Ammon's horn (tissue), 1 donor: Measurements from ENCODE around the gene NTNG2.

Experiments used
- DNase-seq: peaks from one replicate; pipeline ENCODE4 v3.0.0-alpha.2; 2016; ENCODE audit warnings: low spot score

NTNG2 gene

DNA sequence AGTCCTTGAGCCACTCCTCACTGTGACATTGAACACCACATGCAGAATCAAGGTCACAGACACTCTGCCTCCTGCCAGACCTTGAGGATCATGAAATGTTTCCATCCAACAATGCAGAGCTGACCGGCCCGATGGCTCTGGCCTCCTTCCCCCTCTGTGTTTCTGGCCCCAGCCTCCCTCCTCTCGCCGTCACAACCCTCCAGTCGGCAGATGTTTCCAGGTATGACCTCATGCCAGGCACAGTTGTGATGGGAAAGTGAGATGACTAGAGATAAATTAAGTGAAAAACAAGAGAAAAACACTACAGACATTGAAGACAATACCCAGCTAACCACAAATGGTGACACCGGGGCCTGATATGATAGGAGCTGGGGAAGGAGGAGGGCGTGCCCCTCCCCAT, 9.8 kb downstream of the NTNG2 start:
- no peak for DNase-seq

DNA sequence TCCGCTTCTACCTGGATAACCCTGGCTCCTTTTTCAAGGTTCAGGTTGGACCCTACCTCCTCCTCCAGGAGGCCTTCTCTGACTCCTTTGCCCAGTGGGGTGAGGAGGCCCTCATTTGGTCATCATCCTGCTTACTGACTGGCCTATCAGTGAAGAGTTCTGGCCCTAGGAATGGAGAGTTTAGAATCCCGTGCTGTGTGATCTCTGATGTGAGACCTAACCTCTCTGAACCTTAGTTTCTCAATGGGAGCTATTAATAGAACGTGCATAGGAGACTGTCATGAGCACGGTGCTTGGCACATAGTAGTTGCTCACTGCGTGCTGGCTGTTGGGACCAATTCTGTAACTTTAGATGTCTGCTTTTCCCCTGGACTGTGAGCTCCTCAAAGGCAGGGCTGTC, 10.3 kb downstream of the NTNG2 start:
- no peak for DNase-seq

DNA sequence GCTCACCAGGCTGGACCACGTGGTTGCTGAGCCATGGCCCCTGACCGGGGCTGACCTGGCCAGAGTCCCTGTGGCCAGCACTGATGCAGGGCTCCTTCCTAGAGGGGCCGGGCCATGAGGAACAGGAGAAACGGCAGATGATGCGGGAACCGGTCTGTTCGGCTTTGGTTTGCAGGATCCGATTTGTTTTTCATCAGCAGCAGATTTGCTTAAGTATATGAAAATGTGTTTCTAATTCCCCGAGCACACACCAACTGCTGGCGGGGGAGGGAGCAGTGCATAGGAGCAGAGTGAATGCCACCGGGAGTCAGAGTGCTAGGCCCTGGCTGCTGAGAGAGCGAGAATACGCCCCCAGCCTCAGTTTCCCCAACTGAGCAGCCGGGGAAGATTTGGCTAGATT, 13.6 kb downstream of the NTNG2 start:
- no peak for DNase-seq

DNA sequence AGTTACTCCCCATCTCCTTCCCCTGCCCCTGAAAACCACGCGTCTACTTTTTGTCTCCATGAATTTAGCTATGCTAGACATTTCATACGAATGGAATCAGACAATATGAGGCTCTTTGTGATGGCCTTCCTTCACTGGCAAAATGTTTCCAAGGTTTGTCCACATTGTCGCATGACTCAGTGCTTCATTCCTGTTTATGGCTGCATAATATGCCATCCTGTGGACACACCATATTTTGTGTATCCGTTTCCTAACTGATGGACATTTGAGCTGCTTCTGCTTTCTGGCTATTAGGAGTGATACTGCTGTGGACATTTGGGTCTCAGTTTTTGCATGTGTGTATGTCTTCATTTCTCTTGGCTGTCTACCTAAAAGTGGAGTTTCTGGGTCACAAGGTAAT, 14.5 kb downstream of the NTNG2 start:
- DNase-seq = no peak

DNA sequence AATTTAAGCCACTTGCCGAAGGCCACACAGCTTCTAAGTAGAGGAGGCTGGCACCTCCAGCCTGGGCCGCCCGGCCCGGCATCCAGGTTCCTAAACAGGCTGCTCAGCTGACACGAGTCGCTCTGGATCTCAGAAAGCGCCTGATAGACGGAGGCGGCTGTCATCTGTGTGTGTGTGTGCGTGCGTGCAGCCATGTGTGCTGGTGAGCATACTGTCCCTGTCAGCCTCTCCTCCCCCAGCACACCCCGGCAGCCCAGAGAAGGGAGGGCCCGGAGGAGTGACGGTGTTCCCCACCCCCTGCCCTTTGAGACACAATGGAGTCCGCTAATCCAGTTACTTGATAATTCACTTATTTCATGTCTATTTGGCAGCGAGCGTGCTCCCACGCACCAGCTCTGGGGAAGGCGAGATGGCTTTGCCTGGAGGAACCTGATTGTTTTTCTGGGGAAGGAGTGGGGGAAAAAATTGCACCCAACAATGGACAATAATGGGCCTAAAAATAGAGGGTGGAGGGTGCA, 20.0 kb downstream of the NTNG2 start:
- peak; percentile 87 for DNase-seq

DNA sequence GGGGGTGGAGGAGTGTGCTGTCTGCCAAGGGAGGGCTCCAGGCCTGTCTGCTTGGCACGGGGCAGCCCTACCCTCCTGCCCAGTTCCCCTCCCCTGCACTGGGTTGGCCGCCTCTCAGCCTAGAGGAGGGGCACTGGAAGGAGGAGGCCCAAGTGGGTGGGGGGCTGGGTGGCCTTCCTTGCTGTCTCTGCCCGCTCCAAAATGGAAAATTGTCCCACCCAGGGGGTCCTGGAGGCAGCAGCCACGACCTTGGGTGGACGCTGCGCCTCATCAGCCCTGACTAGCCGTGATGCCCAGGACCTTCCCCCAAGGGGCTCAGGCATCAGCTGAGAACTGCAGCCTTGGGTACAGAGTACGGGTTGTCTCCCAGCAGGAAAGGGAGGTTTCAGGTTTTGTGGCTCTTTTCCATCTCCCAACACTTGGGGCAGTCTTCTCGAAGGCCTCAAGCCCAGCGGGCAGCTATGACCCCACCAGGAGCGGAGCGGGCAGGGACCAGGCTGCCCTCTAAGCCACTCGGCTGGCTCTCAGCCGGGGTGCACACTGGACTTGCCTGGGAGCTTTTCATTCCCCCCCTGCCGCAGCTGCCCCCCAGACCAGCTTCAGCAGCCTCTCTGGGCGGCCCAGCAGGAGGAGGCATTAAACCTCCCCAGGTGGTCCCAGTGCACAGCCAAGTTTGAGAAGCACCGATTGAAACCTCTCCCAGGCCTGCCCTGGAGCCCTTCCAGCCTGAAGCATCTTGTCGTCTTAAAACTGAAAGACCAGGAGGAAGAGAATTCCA, 20.6 kb downstream of the NTNG2 start:
- peak; percentile 79 for DNase-seq

DNA sequence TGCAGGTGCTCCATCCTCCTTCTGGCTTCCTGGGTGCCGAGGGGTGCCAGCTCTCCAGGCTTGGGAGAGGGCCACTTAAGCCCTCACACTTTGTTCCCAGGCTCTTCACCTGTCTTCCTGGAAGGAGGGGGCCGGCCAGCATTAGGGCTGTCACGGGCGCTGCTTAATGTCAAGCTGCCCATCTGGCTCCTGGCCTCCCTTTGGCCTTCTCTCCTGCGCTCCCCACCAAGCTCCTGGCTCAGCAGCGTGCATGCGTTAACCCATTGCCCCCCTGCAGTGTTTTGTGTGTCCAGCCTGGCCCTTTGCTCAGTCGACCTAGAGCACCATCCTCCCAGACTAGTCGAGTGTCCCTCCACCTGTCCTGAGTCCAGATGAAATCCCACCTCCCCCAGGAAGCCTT, 21.3 kb downstream of the NTNG2 start:
- no peak for DNase-seq

DNA sequence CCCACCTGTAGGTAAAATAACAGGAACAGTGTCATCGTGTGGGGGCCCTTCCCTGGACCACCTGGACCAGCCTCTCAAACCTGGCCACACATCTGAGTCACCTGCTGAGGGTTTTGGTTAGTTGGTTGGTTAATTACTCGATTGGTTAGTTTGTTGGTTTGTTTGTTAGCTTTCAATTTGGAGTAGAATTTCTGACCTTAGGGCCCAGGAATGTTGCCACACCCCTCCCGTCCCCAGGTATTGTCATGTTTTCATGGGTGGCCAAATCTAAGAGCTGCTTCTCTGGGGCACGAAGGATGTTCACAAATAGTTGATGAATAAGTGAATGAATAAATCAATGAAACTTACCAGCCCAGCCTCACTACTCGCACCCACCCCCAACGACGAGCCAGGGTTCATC, 21.9 kb downstream of the NTNG2 start:
- no peak for DNase-seq

DNA sequence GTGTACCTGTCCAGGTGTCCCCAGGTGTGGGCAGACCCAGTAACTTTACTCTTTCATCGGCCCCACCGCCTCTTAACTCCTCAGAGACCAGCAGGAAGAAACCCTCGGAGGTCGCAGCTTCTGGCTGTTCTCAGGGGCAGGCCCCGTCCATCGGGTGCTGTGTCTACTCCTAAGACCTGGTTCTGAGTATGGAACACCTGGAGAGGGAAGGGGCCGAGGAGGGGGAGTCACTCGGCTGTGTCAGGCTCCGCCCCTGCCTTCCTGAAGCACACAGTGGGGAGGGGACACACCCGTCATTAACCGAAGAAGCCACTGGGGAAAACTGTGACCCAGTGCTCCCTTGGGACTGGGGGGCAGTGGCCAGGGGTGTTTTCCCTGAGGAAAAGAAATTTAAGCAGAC, 22.3 kb downstream of the NTNG2 start:
- DNase-seq = no peak

DNA sequence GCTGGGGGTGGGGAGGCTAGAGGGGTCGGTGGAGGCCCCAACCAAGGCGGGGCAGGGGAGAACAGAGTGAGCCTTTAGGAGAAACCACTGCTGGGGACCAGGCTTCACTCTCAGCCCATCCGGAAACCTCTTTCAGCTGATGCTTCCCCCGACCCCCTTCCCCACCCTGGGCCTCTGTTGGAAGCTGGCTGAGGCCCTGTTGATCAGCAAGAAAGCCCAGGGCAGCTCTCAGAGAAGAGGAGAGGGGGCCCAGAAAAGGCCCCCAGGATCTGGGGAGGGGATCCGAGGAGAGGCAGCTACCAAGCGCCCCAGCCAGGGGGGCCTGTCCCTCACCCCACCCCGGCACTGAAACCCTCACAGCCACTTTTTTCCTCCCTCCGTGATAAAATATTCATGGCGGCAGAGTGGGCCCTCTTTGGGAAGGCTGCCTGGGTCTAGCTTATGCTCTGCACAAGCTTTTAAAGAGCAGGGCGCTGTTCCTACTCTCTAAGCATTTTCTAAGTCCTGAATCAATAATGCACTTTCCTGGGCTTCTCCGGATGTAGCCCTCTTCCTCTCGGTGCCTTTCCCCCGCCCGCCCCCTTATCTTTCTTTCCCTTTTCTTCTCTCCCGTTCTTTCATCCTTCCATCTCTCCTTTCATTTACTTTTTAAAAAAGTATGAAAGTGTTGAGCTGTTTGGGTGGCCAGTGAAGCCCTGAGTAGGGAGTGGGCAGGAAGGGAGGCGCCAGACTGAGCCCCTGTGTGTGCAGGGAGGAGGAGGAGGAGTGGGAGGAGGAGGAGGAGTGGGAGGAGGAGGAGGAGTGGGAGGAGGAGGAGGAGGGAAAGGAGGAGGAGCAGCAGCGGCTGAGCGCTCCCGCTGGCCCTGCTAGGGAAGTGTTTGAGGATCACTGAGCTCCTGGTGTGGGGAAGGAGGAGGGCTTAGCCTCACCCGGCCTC, 23.5 kb downstream of the NTNG2 start:
- peak; percentile 64 for DNase-seq

DNA sequence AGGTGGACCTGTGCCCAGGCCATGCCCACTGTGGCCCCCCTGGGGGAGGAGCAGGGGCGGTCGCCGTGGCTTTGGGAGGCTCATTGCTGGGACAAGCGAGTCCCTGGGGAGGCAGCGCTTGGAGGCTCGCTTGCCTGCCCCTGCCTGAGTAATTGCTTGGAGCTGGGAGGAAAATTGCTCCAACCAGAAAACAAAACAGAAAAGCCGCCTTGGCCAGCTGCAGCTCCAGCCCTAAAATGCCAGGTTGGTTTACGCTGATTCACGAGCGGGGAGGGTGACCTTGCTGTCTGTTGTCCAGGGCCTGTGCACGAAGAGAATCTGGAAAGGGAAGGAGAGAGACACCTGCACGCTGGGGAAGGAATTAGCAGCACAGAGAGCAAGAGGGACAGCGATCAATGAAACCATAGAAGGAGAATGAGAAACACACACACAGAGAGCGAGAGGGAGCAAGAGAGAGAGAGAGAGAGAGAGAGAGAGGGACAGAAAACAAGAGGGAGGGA, 25.3 kb downstream of the NTNG2 start:
- DNase-seq = no peak

DNA sequence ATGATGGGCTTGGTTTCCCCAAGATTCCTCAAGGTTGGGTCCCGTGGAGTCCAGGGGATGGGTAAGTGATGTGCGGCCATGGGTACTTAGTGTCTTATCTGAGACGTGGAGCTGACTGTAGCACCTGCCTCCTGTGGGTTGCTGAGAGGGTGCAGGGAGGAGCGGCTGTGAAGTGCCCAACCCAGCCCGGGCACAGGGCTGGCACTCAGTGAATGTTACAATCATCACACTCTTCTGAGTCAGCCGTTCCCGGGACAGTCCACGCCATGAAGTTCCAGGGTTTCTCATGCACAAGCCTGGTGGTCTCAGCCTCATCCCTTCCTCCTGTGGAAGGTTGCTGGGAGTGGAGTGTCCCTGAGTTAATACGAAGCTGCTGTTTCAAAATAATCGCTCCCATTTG, 29.1 kb downstream of the NTNG2 start:
- no peak for DNase-seq

DNA sequence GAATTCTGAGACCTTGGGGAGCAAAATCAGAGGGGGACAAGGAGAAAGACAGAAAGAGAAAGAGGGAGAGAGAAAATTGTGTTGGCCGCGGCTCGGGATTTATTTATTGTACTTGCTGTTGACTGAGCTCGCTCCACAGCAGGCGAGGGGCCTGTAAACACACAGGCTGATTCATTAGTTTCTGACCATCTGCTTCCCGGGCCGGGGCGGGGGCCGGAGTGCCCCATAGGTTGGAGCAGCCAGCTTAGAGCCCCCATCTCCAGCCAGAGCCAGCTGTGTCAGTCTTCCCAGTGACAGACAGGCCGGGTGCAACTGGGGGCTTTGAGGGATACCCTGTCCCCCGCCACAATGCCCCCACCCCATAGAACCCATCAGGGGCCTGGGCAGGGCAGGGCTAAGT, 30.9 kb downstream of the NTNG2 start:
- peak; percentile 85 for DNase-seq

DNA sequence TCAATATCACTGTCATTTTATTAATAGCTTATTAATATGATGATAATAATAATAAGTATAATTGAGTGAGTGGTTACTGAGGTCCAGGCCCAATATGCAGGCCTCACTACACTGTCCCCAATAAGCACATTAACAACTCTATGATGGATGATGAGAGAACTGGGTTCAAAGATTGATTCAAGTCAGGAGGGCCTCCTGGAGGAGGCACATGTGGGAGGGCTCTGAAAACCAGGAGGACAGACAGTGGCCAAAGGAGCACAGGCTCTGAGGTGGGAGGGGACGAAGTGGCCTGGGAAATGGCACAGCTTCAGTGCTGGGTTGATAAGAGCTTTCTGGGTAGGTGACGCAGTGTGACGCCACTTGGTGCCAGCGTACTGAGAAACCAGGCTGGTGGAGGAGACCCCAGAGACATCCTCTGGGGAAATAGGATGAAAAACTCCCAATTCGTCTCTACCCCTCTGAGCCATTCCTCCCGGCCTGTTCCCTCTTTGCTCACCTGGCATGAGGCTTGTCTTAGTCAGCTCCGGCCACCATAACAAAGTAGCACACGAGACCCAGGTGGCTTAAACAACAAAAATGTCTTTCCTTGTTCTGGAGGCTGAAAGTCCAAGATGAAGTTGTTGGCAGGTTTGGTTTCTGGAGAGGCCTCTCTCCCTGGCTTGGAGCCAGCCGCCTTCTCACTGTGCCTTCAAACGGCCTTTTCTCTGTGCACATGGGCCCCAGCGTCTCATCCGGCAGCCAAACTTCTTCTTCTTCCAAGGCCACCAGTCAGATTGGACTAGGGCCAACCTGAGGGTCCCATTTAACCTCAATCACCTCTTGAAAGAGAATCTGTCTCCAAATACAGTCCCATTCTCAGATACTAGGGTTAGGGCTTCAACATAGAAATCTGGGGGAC, 31.6 kb downstream of the NTNG2 start:
- DNase-seq = peak; percentile 57

DNA sequence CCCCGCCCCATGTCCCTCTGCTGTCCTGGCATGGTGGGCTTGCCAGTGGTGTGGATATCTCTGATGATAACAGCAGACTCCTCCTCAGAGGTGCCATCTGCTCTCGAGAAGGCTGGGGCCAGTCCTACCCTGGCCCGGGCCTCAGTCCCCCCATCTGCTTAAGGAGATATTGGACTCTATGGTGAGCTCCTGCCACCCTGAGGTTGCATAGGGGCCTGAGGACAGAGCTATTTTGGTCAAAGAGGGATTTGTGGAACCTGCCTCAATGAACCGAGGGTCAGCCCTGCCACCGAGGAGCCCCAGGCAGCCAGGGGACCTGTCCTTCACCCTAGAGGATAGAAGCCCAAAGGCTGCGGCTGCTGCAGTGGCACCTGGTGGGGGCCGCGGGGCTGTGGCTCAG, 32.6 kb downstream of the NTNG2 start:
- DNase-seq = no peak

DNA sequence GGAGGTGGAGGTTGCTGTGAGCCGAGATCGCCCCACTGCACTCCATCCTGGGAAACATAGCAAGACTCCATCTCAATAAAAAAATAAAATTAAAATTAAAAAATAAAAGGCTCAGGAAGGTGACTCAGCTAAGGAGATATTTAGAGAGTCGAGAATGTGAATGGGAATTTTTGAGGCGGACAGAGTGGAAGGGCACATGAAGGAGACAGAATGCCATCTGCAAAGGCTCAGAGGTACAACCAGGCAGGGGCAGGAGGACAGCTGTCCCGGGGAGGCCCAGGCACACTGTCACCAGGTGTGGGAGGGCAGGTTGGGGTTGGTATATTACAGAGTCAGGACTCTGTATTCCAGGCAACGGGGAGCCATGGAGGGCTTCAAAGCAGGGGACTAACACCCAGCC, 35.5 kb downstream of the NTNG2 start:
- no peak for DNase-seq

DNA sequence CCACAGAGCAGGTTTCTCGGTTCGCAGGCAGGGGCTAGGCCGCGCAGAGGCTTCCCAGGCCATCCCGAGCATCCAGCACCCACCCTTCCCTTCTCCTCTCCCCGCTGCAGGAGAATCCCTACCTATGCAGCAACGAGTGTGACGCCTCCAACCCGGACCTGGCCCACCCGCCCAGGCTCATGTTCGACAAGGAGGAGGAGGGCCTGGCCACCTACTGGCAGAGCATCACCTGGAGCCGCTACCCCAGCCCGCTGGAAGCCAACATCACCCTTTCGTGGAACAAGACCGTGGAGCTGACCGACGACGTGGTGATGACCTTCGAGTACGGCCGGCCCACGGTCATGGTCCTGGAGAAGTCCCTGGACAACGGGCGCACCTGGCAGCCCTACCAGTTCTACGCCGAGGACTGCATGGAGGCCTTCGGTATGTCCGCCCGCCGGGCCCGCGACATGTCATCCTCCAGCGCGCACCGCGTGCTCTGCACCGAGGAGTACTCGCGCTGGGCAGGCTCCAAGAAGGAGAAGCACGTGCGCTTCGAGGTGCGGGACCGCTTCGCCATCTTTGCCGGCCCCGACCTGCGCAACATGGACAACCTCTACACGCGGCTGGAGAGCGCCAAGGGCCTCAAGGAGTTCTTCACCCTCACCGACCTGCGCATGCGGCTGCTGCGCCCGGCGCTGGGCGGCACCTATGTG, 36.1 kb downstream of the NTNG2 start:
- no peak for DNase-seq

DNA sequence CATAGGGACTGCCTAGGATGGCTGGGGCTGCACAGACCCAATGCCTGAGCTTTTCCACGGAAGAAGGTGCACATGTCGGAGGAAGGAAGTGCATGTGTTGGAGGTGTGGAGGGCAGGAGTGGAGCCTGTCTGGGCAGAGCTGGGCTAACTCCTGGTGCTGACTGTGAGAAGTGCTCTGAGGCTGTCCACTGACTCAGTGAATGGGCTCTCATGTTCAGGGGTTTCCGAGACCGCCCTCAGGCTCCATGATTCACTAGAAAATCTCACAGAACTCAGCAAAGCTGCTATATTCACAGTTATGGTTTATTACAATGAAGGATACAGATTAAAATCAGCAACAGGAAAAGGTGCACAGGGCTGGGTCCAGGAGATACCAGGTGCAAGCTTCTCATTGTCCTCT, 37.2 kb downstream of the NTNG2 start:
- no peak for DNase-seq

DNA sequence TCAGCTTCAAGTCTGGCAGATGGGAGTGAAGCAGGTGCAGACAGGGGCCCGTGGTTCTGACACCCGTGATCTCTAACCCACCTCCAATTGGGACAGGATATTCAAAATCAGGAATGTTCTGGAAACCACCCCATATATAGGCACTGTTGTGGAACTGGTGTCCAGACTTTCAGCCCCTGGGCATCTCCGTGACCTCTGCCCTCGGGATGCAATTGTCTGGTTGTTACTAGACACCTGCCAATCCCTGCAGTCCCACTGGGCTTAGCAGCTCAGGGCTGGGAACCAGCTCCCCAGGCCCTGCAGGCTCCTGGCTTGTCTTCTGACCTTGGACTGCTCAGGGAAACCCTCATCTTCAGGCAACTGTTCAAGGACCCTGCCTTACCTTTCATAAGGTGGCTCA, 38.8 kb downstream of the NTNG2 start:
- no peak for DNase-seq

DNA sequence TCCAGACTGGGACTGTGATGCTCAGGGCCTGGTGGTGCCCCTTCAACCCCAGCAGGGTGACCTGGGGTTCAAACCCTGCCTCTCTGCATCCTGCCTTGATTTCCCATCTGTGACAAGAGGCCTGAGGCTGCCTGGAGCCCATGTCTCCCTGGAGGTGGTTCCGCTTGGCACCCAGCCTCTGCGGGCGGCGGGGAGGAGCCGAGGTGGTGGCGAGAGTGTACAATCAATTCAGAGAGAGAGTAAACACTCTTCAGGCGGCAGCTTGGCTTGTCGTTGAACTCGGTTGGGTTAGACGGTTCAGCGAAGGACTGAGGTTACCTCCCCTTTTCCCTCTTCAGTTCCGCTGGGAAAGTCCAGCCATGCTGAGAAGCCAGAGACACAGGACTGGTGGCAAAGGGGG, 39.3 kb downstream of the NTNG2 start:
- no peak for DNase-seq
